HG03354 (cell line): ENCODE results near the gene INF2.
A peak's percentile ranks its signal among the peaks of the same experiment; 100 is the strongest.

Experiments
- ATAC-seq: cut with Tn5 transposase; IDR thresholded peaks from one replicate; pipeline ENCODE4 v1.9.1; 2021; ENCODE audit warnings: mild to moderate bottlenecking; ENCODE audit not compliant: unreplicated experiment, poor library complexity, severe bottlenecking

Gene INF2

DNA sequence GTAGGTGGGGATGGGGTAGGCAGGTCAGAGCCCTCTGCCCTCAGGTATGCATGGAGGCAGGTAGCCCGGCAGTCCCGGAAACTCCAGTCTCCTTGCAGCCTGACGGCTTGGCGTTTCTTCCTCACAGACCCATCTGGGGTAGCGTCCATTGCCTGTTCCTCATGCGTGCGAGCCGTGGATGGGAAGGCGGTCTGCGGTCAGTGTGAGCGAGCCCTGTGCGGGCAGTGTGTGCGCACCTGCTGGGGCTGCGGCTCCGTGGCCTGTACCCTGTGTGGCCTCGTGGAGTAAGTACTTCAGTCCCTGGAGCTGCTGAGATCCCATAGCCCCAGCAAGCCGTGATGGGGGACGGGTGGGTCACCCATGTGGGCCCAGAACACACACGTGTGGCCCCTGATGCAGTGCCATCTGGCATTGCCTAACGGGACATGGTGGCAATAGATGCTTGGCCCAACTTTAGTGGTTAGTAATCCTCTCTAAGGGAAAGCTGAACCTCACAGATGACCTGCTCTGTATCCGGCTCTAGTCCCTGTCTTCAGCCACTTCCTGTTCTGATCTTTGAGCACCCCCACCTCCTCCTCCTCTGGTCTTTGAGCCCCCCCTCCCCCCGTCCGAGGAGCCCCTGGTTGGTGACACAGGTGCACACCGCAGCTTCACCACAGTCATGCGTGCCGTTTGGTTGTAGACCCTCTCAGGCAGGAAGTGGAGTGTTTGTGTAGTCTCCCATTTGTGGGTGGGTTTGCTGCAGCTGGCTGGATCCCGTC lies 67.2 kb downstream of the INF2 start:
- no peak for ATAC-seq

- ATAC-seq, result no peak
Observed at GRCh38 chr14:104757238-104757585, 67.8 kb downstream of the INF2 start.

DNA sequence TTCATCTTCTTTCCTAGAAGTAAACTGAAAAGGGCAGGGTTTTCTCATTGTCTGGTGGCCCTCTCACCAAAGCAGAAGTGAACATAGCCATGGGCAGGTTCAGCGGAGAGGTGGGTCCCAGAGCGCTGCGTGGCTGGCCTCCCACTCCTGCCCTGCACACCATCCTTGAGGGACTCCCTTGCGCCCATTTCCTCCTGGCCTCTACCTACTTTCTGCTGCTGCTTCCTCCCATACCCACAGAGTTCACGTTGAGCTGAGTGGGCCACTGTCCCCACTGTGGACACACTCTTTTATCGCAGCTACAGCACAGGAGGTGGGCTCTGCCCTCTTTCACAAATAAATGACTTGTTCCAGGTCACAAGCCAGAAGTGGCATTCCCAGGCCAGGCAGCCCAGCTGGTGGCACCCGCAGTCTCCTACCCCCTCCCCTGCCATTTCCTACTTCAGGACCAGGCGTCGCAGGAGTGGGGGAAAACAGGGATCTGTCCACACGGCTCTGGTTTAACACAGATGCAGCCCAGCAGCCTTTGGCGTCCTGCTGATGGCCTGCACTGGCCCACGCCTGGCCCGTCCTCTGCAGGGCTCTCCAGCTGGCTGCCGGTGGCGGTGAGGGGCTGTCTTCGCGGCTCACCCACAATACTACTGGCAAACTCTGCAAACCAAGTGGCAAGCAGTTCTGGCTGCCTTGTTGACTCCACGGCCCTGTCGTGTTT lies 68.4 kb downstream of the INF2 start:
- no peak for ATAC-seq

GRCh38 chr14:104758981-104759969 lies 69.9 kb downstream of the INF2 start:
- ATAC-seq, result no peak

DNA sequence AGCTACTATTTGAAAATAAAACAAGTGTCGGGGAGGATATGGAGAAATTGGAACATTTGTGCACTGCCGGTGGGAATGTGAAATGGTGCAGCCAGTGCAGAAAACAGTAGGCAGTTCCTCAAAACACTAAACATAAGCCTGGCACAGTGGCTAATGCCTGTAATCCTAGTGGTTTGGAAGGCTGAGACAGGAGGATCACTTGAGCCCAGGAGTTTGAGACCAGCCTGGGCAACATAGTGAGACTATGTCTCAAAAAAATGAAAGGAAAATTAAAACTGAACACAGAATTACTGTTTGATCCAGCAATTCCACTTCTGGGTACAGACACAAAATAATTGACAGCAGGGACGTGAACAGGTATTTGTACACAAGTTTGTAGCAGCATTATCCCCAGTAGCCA lies 76.1 kb downstream of the INF2 start:
- no peak for ATAC-seq

GRCh38 chr14:104766256-104766862 lies 76.9 kb downstream of the INF2 start:
- ATAC-seq, result no peak

GRCh38 chr14:104766863-104767633 lies 77.6 kb downstream of the INF2 start:
- ATAC-seq, result no peak

DNA sequence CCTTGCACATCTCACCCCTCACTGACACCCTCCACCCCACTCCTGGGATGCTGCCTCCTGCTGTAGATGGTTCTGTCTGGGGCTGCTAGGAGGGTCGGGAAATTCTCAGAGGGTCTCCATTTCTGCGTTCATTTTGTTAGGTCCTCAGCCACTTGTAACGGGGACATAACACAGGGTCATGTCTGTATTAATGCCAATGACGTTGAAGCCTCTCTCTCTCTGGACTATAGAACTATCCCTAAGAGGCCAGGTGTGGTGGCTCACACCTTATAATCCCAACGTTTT lies 78.2 kb downstream of the INF2 start:
- no peak for ATAC-seq

- peak; percentile 81 for ATAC-seq
Observed at GRCh38 chr14:104768437-104769323, 79.3 kb downstream of the INF2 start.

- ATAC-seq, result no peak
Observed at GRCh38 chr14:104769324-104770071, 80.1 kb downstream of the INF2 start.

DNA sequence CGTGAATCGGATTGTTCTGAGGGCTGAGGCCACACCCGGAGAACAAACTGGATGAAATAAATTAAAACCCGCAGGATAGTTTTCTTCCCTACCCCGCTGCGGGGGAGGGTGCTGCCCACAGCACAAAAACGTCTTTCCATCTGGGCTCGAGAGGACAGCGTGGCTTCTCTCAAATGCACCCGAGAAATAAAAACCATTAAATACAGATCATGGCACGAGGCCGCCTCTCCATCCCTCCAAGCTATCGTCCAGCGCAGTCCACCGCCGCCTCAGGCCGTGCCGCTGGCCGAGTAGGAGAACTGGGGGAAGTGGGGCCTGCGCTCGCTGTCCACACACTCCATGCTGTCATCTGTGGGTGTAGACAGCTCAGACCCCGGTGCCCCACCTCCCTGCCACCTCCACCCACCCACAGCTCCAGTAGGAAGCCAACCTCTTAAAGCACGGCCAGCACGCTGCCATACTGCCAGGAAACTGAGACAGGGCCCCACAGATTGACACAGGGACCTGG lies 80.7 kb downstream of the INF2 start:
- ATAC-seq, result no peak

DNA sequence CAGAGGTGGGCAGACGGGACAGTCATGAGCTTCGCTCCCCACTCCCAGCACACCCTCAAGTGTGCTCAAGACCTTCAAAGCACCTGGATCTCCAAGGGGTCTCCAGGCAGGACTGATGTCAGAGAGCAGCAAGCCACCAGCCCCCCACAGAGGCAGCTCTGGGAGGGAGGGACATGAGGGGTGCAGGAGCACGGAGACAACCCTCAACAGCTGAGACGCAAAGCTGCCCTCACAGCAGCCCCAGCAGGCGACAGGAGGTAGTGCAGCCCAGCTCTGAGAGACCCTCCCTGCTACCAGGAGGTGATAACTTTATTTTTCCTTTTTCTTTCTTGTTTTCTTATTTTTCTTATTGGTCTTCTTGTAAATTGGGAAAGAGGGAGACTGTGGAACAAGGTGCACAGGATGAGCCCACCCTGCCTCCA lies 81.4 kb downstream of the INF2 start:
- no peak for ATAC-seq

DNA sequence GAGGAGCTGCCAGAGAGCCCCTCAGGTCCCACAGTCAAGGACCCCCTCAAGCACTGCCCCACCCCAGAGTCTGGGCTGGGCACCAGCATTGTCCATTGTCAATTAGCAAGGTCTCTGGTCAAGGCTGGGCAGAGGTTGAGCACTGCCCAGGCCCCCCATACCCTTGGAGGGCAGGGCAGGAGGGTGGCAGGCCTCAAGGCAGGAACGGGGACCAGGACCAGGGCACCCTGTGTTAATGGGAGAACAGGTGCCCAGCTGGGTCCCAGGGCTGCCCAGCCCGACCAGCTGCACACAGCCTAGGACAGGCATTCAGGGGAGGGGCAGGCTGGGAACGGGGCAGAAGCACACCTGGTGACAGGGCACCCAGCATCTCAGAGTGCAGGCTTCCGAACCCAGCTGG lies 82.0 kb downstream of the INF2 start:
- ATAC-seq, result no peak
